ENCODE measurements around the gene TPP1.

The TPP1 gene

GRCh38 chr11:6615882-6616585 lies 3.2 kb downstream of the TPP1 start:
- Histone ChIP-seq H3K4me2 (ENCODE audit: low read depth, low read length, poor library complexity, severe bottlenecking) (no peak overlapping the region), H4K20me1 (ENCODE audit: insufficient read depth, low read length, poor library complexity, severe bottlenecking) (peaks cover 8% of the 10 kb centered on the region), H3K36me3 (ENCODE audit: insufficient read depth, low read length) (peaks cover 2% of the 10 kb centered on the region; the same call in 1 of the 2 replicates), H3K79me2 (ENCODE audit: insufficient read depth, low read length) (peaks cover 15% of the 10 kb centered on the region), H3K4me1 (ENCODE audit: insufficient read depth, low read length, poor library complexity, severe bottlenecking) (peaks cover 35% of the 10 kb centered on the region), H3K4me3 (ENCODE audit: low read length, poor library complexity, severe bottlenecking) (no peak overlapping the region), H3K9ac (ENCODE audit: low read depth, low read length, poor library complexity, severe bottlenecking) (no peak overlapping the region), H3K9me2 (replicated peaks; ENCODE audit: low read depth, low read length) (no peaks in the 10 kb centered on the region), H3K27me3 (ENCODE audit: insufficient read depth, low read length, poor library complexity, severe bottlenecking) (no peaks in the 10 kb centered on the region), H3K9me3 (ENCODE audit: insufficient read depth, low read depth, low read length) (no peaks in the 10 kb centered on the region), H3F3A (ENCODE audit: low read depth) (peaks cover 2% of the 10 kb centered on the region; the same call in 1 of the 2 replicates), H2AFZ (ENCODE audit: low read length) (no peak overlapping the region)
- TF ChIP-seq EZH2phosphoT487 (IDR thresholded peaks at IDR 0.05; ENCODE audit: borderline replicate concordance) = no peak

GRCh38 chr11:6615046-6615445 lies 4.2 kb downstream of the TPP1 start:
- Histone ChIP-seq H3K9me2 (replicated peaks; ENCODE audit: low read depth, low read length) (no peaks in the 10 kb centered on the region), H3K4me3 (ENCODE audit: low read length, poor library complexity, severe bottlenecking) (no peak overlapping the region), H3K27me3 (ENCODE audit: insufficient read depth, low read length, poor library complexity, severe bottlenecking) (no peaks in the 10 kb centered on the region), H3K4me2 (ENCODE audit: low read depth, low read length, poor library complexity, severe bottlenecking) (no peak overlapping the region), H3K9me3 (ENCODE audit: insufficient read depth, low read depth, low read length) (no peaks in the 10 kb centered on the region), H3F3A (ENCODE audit: low read depth) (peaks cover 2% of the 10 kb centered on the region; the same call in 1 of the 2 replicates), H3K79me2 (ENCODE audit: insufficient read depth, low read length) (peaks cover 25% of the 10 kb centered on the region), H4K20me1 (ENCODE audit: insufficient read depth, low read length, poor library complexity, severe bottlenecking) (peaks cover 9% of the 10 kb centered on the region), H3K9ac (ENCODE audit: low read depth, low read length, poor library complexity, severe bottlenecking) (no peak overlapping the region), H3K4me1 (ENCODE audit: insufficient read depth, low read length, poor library complexity, severe bottlenecking) (peaks cover 40% of the 10 kb centered on the region), H2AFZ (ENCODE audit: low read length) (no peak overlapping the region), H3K36me3 (ENCODE audit: insufficient read depth, low read length) (peaks cover 12% of the 10 kb centered on the region; the same call in 1 of the 2 replicates)
- TF ChIP-seq EZH2phosphoT487 (IDR thresholded peaks at IDR 0.05; ENCODE audit: borderline replicate concordance) = no peak
- TF ChIP-seq CTCF (conservative IDR thresholded peaks at IDR 0.05; ENCODE audit: low read length) = no peak

GRCh38 chr11:6614446-6614845 lies 4.8 kb downstream of the TPP1 start:
- Histone ChIP-seq H3K9me3 (ENCODE audit: insufficient read depth, low read depth, low read length) (no peaks in the 10 kb centered on the region), H3K4me2 (ENCODE audit: low read depth, low read length, poor library complexity, severe bottlenecking) (no peak overlapping the region), H3K4me3 (ENCODE audit: low read length, poor library complexity, severe bottlenecking) (no peak overlapping the region), H2AFZ (ENCODE audit: low read length) (no peak overlapping the region), H3K79me2 (ENCODE audit: insufficient read depth, low read length) (peaks cover 31% of the 10 kb centered on the region), H4K20me1 (ENCODE audit: insufficient read depth, low read length, poor library complexity, severe bottlenecking) (peaks cover 9% of the 10 kb centered on the region), H3F3A (ENCODE audit: low read depth) (peaks cover 2% of the 10 kb centered on the region; the same call in 1 of the 2 replicates), H3K36me3 (ENCODE audit: insufficient read depth, low read length) (peaks cover 18% of the 10 kb centered on the region; the same call in 1 of the 2 replicates), H3K27me3 (ENCODE audit: insufficient read depth, low read length, poor library complexity, severe bottlenecking) (no peaks in the 10 kb centered on the region), H3K9ac (ENCODE audit: low read depth, low read length, poor library complexity, severe bottlenecking) (no peak overlapping the region), H3K9me2 (replicated peaks; ENCODE audit: low read depth, low read length) (no peaks in the 10 kb centered on the region), H3K4me1 (ENCODE audit: insufficient read depth, low read length, poor library complexity, severe bottlenecking) (peaks cover 37% of the 10 kb centered on the region)
- TF ChIP-seq CTCF (conservative IDR thresholded peaks at IDR 0.05; ENCODE audit: low read length) = no peak
- no peak for TF ChIP-seq EZH2phosphoT487 (IDR thresholded peaks at IDR 0.05; ENCODE audit: borderline replicate concordance)

All from Loucy (cell line).